Neural progenitor cell (in vitro differentiated cells): ENCODE results near the gene RALGAPA1. TPM values are rescaled to one million over a fixed set of nuclear protein-coding genes. Genes with fewer than 3 reads are reported as not detected.

ENCODE experiments used
- DNase-seq: peaks from one replicate; pipeline ENCODE4 v3.0.0-alpha.2; 2016; ENCODE audit warnings: low spot score
- H2AFZ ChIP-seq: fragments of 200-600 bp; sonication (generic); replicated peaks from 2 replicates; pipeline ENCODE4 v1.6.1; 2016; ENCODE audit warnings: antibody characterized with exemption
- H3F3A ChIP-seq: fragments of 200-600 bp; sonication (generic); 2 replicates; pipeline ENCODE4 v1.6.1; 2016; ENCODE audit warnings: antibody characterized with exemption, low read depth
- H3K27ac ChIP-seq: fragments of 200-600 bp; sonication (generic); 2 replicates; pipeline ENCODE4 v1.5.1; 2016; ENCODE audit warnings: mild to moderate bottlenecking
- H3K27me3 ChIP-seq: fragments of 200-600 bp; sonication (generic); 2 replicates; pipeline ENCODE4 v1.6.1; 2016; ENCODE audit warnings: mild to moderate bottlenecking, moderate library complexity
- H3K36me3 ChIP-seq: fragments of 200-600 bp; sonication (generic); 2 replicates; pipeline ENCODE4 v1.5.1; 2016
- H3K4me1 ChIP-seq: fragments of 200-600 bp; sonication (generic); 2 replicates; pipeline ENCODE4 v1.6.1; 2016; ENCODE audit warnings: mixed run types
- H3K4me2 ChIP-seq: fragments of 200-600 bp; sonication (generic); 2 replicates; pipeline ENCODE4 v1.6.1; 2016
- H3K4me3 ChIP-seq: fragments of 200-600 bp; sonication (generic); 2 replicates; pipeline ENCODE4 v1.5.1; 2016
- H3K79me2 ChIP-seq: fragments of 200-600 bp; sonication (generic); 2 replicates; pipeline ENCODE4 v1.6.1; 2016; ENCODE audit warnings: low read depth
- H3K9ac ChIP-seq: fragments of 200-600 bp; sonication (generic); 2 replicates; pipeline ENCODE4 v1.6.1; 2016
- H3K9me3 ChIP-seq: fragments of 200-600 bp; sonication (generic); 2 replicates; pipeline ENCODE4 v1.5.1; 2016; ENCODE audit warnings: low read depth
- H4K20me1 ChIP-seq: fragments of 200-600 bp; sonication (generic); 2 replicates; pipeline ENCODE4 v1.6.1; 2016; ENCODE audit warnings: low read depth
- H3K27ac Mint-ChIP-seq: 3 replicates; pipeline ENCODE4 v1.8.0; 2021; ENCODE audit warnings: mixed read lengths
- H3K27me3 Mint-ChIP-seq: 2 replicates; pipeline ENCODE4 v1.8.0; 2022; ENCODE audit warnings: low read depth, mild to moderate bottlenecking, inconsistent platforms, moderate library complexity, mixed read lengths; ENCODE audit not compliant: insufficient read depth
- H3K36me3 Mint-ChIP-seq: 3 replicates; pipeline ENCODE4 v1.8.0; 2021; ENCODE audit warnings: mixed read lengths
- H3K4me1 Mint-ChIP-seq: 3 replicates; pipeline ENCODE4 v1.8.0; 2021; ENCODE audit warnings: mixed read lengths
- H3K4me3 Mint-ChIP-seq: 3 replicates; pipeline ENCODE4 v1.8.0; 2021; ENCODE audit warnings: mild to moderate bottlenecking, moderate library complexity, mixed read lengths
- H3K9me3 Mint-ChIP-seq: 3 replicates; pipeline ENCODE4 v1.8.0; 2020; ENCODE audit warnings: mixed read lengths
- CTCF ChIP-seq: fragments of 200-600 bp; sonication (generic); IDR thresholded peaks from 2 replicates; pipeline ENCODE4 v1.5.1; 2017; ENCODE audit warnings: antibody characterized with exemption, mild to moderate bottlenecking
- EZH2 ChIP-seq: fragments of 200-600 bp; sonication (generic); IDR thresholded peaks from 2 replicates; pipeline ENCODE4 v1.6.1; 2017; ENCODE audit warnings: antibody characterized with exemption, mild to moderate bottlenecking, moderate library complexity
- EZH2phosphoT487 ChIP-seq: fragments of 200-600 bp; sonication (generic); IDR thresholded peaks from 2 replicates; pipeline ENCODE4 v1.6.1; 2017; ENCODE audit warnings: antibody characterized with exemption
- total RNA-seq: library from RNA; depleted of rRNA; stranded (reverse); fragments of >200 nt; gene quantifications from 2 replicates; pipeline ENCODE4 v1.2.3, GENCODE V29; 2015; ENCODE audit warnings: low replicate concordance

The RALGAPA1 gene
- total RNA-seq, 1 donor from 2014 or later = 31.7 TPM

GRCh38 chr14:35696575-35696974 lies 112.5 kb downstream of the RALGAPA1 start:
- no peak overlapping the region for H3K4me3 Mint-ChIP-seq
- Histone ChIP-seq H2AFZ (no peak overlapping the region), H3K9me3 (no peaks in the 10 kb centered on the region), H3F3A (peaks cover 5% of the 10 kb centered on the region), H3K27me3 (no peaks in the 10 kb centered on the region), H3K27ac (no peak overlapping the region), H3K4me3 (no peak overlapping the region), H3K36me3 (no peaks in the 10 kb centered on the region), H3K9ac (no peak overlapping the region), H3K79me2 (no peaks in the 10 kb centered on the region), H3K4me2 (no peak overlapping the region), H3K4me1 (no peaks in the 10 kb centered on the region), H4K20me1 (no peaks in the 10 kb centered on the region)
- H3K27me3 Mint-ChIP-seq = no peaks in the 10 kb centered on the region
- TF ChIP-seq EZH2 (no peak), CTCF (no peak), EZH2phosphoT487 (no peak)
- no peak for DNase-seq
- H3K9me3 Mint-ChIP-seq = no peaks in the 10 kb centered on the region
- H3K36me3 Mint-ChIP-seq = no peaks in the 10 kb centered on the region
- H3K4me1 Mint-ChIP-seq = no peaks in the 10 kb centered on the region
- no peak overlapping the region for H3K27ac Mint-ChIP-seq

- Mint-ChIP-seq H3K27ac (no peak overlapping the region), H3K27me3 (no peaks in the 10 kb centered on the region), H3K9me3 (no peaks in the 10 kb centered on the region), H3K4me1 (no peaks in the 10 kb centered on the region), H3K36me3 (no peaks in the 10 kb centered on the region), H3K4me3 (no peak overlapping the region)
- no peak for DNase-seq
- H3K4me1 ChIP-seq = no peaks in the 10 kb centered on the region
- no peak overlapping the region for H3K27ac ChIP-seq
- H4K20me1 ChIP-seq = no peaks in the 10 kb centered on the region
- no peaks in the 10 kb centered on the region for H3K27me3 ChIP-seq
- H3K79me2 ChIP-seq = no peaks in the 10 kb centered on the region
- no peaks in the 10 kb centered on the region for H3K36me3 ChIP-seq
- no peak overlapping the region for H2AFZ ChIP-seq
- no peak overlapping the region for H3K4me3 ChIP-seq
- H3K9ac ChIP-seq = no peak overlapping the region
- no peak for TF ChIP-seq EZH2phosphoT487
- TF ChIP-seq EZH2 = no peak
- no peak for TF ChIP-seq CTCF
- no peak overlapping the region for H3K4me2 ChIP-seq
- H3K9me3 ChIP-seq = no peaks in the 10 kb centered on the region
- peaks cover 5% of the 10 kb centered on the region for H3F3A ChIP-seq
Observed at GRCh38 chr14:35696119-35696518, 113.0 kb downstream of the RALGAPA1 start.

- no peaks in the 10 kb centered on the region for H3K36me3 ChIP-seq
- no peaks in the 10 kb centered on the region for H3K36me3 Mint-ChIP-seq
- H4K20me1 ChIP-seq = no peaks in the 10 kb centered on the region
- H3K4me1 ChIP-seq = no peaks in the 10 kb centered on the region
- H3K9me3 Mint-ChIP-seq = no peaks in the 10 kb centered on the region
- H3K4me2 ChIP-seq = no peak overlapping the region
- H3K9me3 ChIP-seq = no peaks in the 10 kb centered on the region
- H3K27me3 Mint-ChIP-seq = no peaks in the 10 kb centered on the region
- no peak overlapping the region for H3K9ac ChIP-seq
- H3K27me3 ChIP-seq = no peaks in the 10 kb centered on the region
- no peak overlapping the region for H3K4me3 Mint-ChIP-seq
- no peak overlapping the region for H3K4me3 ChIP-seq
- no peak overlapping the region for H3K27ac ChIP-seq
- DNase-seq = no peak
- no peaks in the 10 kb centered on the region for H3K79me2 ChIP-seq
- no peak for TF ChIP-seq EZH2
- H3K27ac Mint-ChIP-seq = no peak overlapping the region
- no peak overlapping the region for H2AFZ ChIP-seq
- no peaks in the 10 kb centered on the region for H3K4me1 Mint-ChIP-seq
- peaks cover 5% of the 10 kb centered on the region for H3F3A ChIP-seq
Observed at GRCh38 chr14:35695647-35696046, 113.4 kb downstream of the RALGAPA1 start.

GRCh38 chr14:35695072-35695471 lies 114.0 kb downstream of the RALGAPA1 start:
- H3K36me3 ChIP-seq = no peaks in the 10 kb centered on the region
- Mint-ChIP-seq H3K4me3 (no peak overlapping the region), H3K4me1 (no peaks in the 10 kb centered on the region), H3K36me3 (no peaks in the 10 kb centered on the region), H3K27ac (no peak overlapping the region), H3K9me3 (no peaks in the 10 kb centered on the region), H3K27me3 (no peaks in the 10 kb centered on the region)
- no peak overlapping the region for H3K4me3 ChIP-seq
- H3K27ac ChIP-seq = no peak overlapping the region
- H3K9me3 ChIP-seq = no peaks in the 10 kb centered on the region
- H3K4me2 ChIP-seq = no peak overlapping the region
- H3K9ac ChIP-seq = no peak overlapping the region
- no peak overlapping the region for H2AFZ ChIP-seq
- peaks cover 3% of the 10 kb centered on the region for H3F3A ChIP-seq
- no peaks in the 10 kb centered on the region for H3K79me2 ChIP-seq
- H3K27me3 ChIP-seq = no peaks in the 10 kb centered on the region
- no peaks in the 10 kb centered on the region for H3K4me1 ChIP-seq
- H4K20me1 ChIP-seq = no peaks in the 10 kb centered on the region
- DNase-seq = no peak
- no peak for TF ChIP-seq CTCF
- TF ChIP-seq EZH2phosphoT487 = no peak
- no peak for TF ChIP-seq EZH2
